COLO668 (cell line): ENCODE measurements around the gene SLC2A6.
"Not testable (repeated sequence)": the region's sequence is repeated elsewhere in the genome, so short reads cannot be mapped to it uniquely, and the experiment has no call there.

ENCODE experiments used
- DNase-seq: peaks from one replicate; lab custom pipeline; 2025; ENCODE audit not compliant: unreplicated experiment; lab: John Stamatoyannopoulos, UW

The SLC2A6 gene

DNA sequence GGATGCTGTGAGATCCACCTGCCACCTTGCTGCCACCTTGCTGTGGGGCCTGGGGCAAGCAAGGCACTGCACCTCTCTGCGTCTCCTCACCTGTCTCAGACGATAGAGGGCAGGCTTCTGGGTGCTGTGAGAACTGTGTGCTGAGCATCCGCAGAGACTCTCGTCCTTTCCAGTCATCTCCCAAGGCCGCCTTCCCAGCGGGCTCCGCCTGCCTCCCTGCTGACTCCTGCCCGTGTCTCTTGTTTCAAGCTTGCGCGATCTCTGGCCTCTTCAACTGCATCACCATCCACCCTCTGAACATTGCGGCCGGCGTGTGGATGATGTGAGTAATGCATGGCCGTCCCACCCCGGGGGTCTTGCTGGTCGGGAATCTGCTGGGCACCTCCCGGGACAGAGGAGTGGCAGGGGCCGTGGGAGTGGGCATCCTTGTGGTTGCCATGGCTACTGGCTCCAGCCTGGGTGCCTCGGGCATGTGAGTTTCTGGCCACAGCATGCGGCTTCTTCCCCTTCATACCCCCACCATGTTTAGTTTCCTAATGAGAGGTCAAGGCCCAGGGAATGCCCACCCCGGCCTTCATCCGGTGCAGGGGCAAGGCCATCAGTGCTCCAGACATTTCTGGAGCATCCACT lies 15.6 kb downstream of the SLC2A6 start:
- DNase-seq = peak; percentile 17

DNA sequence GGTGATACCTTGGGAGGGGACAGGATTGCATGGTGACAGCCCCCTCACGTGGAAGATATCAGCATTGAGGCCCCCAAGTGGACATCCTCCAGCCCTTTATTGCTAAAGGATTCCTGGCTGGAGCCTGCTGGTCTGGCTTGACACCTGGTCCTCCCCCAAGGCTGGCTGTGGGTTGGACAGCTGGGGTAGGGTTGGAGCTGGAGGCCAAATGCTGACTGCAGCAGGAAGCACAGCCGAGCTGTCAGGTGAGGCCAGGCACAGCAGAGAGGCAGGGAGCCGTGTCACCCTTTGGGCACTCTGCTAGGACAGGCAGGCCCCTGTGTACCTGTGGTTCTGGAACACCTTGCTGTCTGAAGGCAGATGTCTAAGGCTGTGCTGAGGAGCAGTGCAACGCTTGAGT lies 16.9 kb downstream of the SLC2A6 start:
- peak; percentile 54 for DNase-seq

DNA sequence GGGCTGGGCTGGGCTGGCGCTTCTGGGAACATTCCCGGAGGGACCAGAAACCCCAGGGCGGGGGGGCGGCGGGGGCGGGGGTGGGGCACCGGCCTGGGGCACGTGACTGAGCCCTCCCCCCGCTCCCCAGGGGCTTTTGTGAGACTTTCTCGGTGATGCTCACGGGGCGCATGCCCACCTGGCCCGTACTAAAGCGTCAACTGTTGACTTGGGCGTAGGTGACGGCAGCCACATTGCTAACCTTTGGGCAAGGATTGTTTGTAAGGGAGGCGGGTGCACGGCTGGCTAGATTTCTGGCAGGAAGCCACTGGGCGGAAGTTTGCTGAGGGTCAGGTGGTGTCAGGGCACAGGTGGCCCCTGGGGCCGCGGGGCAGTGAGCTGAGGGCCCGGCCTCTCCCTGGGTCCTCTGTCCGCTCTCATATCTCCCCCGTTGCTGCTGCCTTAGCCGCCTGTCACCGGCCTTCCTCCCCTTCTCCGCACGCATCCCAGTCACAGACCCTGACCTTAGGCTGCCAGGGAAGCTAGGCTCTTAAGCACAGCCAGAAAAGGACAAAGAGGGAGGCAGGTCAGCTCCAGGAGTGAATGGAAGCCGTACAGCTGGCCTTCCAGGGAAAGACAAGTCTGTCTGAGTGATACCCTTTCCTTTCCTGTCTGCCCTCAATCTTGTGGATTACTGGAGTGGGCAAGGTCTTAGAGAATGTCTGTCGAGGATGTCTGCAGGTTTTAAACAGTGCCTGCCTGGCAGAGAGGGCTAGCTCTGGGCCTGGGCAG lies 18.3 kb downstream of the SLC2A6 start:
- peak; percentile 86 for DNase-seq

DNA sequence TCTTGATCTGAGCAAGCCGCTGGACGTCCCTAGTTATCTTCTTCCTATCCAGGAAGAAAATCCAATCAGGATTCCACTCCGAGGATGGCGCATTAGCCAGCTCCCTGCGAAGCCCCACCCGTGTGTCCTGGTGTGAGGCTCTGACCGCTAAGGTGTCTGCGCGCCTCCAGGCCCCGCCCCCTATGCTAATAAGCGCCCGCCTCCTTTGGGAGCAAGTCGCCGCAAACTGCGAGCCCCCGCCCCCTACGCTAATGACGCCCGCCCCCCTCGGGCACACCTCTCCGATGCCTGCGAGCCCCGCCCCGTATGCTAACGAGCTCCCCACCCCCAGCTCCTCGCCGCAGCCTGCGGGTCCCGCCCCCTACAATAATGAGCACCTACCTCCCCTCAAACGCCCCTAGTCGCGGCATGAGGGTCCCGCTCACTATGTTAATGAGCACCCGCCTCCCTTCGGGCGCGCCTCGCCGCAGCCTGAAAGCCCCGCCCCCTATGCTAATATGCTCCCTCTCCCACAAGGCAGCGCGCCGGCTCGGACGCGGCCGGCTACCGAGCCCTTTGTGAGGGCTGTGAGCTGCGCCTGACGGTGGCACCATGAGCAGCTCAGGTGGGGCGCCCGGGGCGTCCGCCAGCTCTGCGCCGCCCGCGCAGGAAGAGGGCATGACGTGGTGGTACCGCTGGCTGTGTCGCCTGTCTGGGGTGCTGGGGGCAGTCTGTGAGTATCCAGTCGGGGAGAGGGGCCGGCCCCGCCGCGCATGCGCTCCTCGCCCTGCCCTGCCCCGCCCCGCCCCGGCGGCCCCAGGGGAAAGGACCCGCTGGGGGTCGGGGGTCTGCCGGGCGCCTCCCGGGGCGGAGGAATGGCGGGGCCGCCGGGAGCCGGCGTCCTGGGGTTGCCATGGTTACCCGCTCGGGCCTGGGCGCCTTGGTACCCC lies 19.2 kb downstream of the SLC2A6 start, which contains the start of gene CACFD1:
Gene CACFD1 (plus strand): TSS at position 503 of the 929 bp plus-strand sequence. CDS start 89 bp downstream, at position 592.
- DNase-seq = peak; percentile 98

DNA sequence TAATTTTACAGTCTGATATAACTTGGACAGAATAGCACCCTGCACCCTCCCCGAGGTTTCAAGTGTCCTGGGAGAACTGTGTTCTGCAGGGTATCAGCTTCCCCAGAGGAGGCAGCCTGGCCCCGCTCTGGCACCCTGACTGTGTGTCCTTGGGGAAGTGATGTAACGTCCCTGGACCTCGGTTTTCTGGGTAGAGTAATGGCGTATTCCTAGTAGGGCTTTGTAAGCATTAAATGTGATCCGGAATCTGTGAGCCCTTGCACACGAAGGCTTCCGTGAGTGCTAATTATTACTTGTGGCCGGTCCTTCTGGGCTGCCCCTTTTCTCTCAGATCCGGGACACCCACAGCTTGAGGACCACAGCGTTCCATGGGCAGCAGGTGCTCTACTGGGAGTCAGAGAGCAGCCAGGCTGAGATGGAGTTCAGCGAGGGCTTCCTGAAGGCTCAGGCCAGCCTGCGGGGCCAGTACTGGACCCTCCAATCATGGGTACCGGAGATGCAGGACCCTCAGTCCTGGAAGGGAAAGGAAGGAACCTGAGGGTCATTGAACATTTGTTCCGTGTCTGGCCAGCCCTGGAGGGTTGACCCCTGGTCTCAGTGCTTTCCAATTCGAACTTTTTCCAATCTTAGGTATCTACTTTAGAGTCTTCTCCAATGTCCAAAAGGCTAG lies 20.1 kb downstream of the SLC2A6 start:
- DNase-seq = peak; percentile 40

DNA sequence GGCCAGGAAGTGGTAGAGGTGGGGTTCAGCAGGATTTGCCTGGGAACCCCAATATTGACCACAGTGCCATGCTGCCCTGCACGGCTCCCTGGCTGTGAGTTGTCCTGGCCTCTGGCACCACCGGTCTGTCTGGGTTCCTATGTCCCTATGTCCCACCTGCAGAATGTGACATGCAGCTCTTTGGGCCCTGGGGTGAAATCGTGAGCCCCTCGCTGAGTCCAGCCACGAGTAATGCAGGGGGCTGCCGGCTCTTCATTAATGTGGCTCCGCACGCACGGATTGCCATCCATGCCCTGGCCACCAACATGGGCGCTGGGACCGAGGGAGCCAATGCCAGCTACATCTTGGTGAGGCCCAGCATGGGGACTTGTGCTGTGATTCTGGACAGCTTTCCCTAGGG lies 21.2 kb downstream of the SLC2A6 start:
- DNase-seq = no peak

DNA sequence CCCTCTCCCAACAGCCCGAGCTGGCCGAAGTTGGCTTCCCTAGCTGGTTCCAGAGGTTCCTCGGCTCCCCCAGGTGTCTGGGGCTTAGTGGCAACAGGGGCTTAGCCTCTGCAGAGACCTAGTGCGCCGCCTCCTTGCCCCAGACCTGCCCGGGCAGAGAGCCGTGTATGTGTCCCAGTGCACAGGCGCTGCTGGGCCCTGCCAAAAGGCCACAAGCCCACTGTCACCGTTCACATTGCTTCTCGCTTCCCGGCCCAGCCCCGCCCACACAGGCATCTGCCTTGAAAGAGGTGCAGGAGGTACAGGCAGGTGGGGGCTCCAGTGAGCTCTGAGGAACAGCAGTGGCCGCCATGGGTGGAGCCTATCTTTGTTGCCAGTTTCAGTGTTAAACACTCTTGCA lies 21.7 kb downstream of the SLC2A6 start:
- DNase-seq = peak; percentile 7

DNA sequence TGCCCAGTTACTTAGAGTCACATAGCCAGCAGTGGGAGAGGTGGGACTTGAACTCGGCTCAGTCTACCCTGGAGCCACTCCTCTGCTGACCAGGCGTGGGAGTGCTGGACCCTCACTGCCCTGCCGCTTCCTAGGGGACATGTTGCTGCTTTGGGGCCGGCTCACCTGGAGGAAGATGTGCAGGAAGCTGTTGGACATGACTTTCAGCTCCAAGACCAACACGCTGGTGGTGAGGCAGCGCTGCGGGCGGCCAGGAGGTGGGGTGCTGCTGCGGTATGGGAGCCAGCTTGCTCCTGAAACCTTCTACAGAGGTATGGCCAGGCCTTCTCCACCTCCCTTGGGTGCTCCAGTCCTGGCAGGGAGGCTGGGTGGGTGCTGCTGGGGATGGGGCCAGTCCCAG lies 22.5 kb downstream of the SLC2A6 start:
- peak; percentile 18 for DNase-seq

DNA sequence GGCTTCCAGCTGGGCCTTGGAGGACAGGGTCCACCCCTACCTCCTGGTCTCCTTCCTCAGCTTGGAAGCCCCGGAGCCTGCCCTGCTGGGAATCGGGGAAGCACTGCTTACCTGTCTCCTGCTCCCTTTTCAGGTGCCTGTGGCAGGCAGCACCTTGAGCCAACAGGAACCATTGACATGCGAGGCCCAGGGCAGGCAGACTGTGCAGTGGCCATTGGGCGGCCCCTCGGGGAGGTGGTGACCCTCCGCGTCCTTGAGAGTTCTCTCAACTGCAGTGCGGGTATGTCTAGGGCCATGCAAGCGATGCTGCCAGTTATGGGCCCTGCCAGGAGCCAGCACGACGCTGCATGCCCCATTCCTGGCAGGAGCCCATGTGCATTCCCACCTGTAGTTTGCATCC lies 23.0 kb downstream of the SLC2A6 start:
- DNase-seq = no peak

DNA sequence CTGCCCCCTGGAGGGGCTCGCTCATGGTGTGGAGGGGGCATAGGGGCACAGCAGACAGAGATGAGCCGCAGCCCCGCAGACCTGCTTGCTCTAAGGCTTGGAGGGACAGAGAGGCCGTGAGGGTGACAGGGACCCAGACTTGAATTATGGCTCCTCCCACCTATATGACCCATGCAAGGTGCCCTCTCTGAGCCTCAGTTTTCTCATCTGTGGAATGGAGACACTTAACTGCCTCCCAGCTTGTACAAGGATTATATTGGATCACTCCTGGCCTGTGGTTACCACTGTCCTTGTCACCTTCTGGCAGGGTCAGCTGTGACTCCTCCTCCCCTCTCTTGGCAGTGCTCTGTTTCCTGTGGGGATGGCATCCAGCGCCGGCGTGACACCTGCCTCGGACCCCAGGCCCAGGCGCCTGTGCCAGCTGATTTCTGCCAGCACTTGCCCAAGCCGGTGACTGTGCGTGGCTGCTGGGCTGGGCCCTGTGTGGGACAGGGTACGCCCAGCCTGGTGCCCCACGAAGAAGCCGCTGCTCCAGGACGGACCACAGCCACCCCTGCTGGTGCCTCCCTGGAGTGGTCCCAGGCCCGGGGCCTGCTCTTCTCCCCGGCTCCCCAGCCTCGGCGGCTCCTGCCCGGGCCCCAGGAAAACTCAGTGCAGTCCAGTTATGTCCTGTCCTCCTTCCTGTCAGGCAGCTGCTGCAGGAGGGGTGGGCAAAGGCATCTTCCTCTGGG lies 23.8 kb downstream of the SLC2A6 start:
- no peak for DNase-seq

DNA sequence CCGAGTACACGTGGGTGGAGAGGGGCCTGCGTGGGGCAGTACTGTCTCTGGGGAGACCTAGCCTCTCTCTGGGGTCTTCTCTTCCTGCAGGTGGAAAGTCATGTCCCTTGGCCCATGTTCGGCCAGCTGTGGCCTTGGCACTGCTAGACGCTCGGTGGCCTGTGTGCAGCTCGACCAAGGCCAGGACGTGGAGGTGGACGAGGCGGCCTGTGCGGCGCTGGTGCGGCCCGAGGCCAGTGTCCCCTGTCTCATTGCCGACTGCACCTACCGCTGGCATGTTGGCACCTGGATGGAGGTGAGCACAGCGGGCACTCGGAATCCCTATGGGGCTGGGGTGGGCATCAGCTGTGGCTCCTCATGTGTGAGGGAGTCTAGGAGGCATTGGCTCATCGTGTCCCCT lies 24.6 kb downstream of the SLC2A6 start:
- no peak for DNase-seq

DNA sequence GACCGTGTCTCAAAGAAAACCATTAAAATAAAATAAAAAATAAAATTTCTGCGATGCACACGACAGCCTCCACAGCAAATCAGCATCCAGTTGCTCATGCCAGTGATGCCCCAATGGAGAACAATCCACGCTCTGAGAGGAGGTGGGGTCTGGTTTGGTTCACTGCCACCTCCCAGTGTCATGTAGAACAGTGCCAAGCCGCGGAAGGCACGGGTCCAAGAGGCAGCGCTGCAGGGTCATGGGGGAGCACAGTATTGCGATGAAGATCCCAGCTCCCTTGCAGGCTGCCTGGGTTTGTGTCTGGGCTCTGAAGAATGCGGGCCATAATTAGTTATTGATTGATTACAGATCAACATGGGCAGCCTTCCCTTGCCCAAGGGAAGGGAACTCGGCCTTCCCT lies 25.2 kb downstream of the SLC2A6 start:
- DNase-seq = no peak

DNA sequence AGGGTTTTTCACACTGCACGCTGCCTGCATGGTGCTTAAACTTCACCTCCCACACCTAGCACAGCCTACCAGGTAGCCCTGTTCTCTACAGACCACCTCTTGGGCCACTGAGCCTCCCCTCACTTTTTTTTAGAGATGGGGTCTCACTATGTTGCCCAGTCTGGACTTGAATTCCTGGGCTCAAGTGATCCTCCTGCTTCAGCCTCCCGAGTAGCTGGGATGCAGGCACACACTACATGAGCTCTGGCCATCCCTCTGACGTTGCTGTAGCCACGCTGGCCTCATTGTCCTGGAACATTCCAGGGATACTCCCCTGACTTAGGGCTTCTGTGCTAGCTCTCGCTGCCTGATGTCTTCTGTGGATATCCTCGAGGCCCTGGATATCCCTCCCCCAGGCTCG lies 26.3 kb downstream of the SLC2A6 start:
- DNase-seq = no peak

DNA sequence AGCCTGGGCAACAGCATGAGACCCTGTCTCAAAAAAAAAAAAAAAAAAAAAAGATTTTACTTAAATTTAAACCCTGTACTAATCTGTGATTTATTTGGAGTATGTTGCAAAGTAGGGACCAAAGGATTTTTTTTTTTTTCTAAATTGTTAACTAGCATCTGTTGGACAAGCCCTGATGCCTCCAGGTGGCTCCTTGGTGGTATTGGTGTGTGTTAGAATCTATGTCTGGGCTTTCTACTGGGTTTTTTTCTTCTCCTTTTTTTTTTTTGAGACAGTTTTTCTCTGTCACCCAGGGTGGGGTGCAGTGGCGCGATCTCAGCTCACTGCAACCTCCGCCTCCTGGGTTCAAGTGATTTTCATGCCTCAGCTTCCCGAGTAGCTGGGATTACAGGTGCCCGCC lies 27.0 kb downstream of the SLC2A6 start:
- DNase-seq = not testable (repeated sequence)

DNA sequence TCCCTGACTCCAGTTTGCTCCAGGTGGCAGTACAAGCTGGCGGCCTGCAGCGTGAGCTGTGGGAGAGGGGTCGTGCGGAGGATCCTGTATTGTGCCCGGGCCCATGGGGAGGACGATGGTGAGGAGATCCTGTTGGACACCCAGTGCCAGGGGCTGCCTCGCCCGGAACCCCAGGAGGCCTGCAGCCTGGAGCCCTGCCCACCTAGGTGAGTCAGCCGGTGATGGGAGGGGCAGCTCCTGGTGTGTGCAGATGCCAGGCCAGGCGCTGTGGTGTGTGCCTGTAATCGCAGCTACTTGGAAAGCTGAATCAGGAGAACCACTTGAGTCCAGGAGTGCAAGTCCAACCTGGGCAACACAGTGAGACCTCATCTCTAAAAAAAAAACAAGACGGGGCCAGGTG lies 29.1 kb downstream of the SLC2A6 start:
- DNase-seq = peak; percentile 64

DNA sequence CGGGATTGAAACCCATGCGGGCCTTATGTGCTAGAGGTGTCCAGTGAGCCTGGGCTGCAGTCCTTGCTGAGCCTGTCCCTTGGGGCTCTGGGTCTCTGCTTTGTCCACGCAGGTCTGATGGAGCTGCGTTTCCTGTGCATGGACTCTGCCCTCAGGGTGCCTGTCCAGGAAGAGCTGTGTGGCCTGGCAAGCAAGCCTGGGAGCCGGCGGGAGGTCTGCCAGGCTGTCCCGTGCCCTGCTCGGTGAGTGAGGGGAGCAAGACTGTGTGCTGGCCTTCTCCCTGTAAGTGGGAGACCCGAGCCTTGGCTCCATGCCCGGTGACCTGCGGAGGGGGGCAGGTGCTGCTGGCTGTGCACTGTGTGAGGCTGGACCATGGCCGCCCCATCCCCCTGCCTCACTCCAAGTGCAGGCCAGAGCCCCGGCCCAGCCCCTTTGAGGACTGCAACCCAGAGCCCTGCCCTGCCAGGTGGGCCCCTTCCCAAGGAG lies 30.4 kb downstream of the SLC2A6 start:
- no peak for DNase-seq

DNA sequence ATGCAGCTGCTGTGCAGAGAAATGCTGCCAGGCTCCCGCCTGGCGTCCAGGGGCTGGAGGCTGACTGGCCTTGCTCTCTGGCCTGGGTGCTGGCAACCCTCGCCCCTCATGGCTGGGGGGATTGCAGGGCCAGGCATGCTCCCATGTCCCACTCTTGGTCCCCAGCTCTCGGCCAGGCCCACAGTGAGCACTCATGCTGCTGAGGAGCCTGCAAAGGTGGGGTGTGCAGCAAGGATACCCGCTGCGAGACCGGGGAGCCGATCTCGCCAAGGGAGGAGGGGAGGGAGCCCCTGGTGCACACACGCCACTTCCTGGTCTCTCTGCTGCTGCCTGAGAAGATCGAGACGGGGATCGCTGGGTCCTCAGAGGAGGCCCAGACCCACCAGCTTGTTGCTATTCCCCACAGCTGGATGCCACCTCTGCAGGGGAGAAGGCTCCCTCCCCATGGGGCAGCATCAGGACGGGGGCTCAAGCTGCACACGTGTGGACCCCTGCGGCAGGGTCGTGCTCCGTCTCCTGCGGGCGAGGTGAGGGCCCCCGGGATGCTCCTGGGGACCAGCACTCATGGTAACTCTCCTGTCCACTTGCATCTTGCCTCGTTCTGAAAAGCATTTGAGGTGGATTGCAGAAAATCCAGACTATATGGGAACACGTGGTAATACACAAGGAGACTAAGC lies 33.5 kb downstream of the SLC2A6 start:
- DNase-seq = no peak

DNA sequence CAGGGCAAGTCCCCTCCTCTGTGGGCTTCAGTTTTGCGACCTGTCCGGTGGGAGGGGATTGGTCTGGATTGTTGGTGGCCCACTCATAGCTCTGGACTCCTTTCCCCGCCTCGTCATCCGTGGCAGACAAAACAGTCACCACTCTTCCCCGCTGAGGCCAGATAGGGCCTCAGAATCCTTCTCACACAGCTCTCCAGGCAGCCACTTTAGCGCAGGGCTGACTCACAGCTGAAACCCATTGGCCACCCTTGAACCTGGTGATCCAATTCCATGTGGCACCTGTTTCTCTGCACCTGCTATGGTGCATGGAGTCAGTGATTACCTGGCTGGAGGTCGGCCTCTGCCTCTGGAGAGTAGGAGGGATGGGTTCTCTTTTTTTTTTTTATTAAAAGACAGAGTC lies 34.9 kb downstream of the SLC2A6 start:
- peak; percentile 56 for DNase-seq

DNA sequence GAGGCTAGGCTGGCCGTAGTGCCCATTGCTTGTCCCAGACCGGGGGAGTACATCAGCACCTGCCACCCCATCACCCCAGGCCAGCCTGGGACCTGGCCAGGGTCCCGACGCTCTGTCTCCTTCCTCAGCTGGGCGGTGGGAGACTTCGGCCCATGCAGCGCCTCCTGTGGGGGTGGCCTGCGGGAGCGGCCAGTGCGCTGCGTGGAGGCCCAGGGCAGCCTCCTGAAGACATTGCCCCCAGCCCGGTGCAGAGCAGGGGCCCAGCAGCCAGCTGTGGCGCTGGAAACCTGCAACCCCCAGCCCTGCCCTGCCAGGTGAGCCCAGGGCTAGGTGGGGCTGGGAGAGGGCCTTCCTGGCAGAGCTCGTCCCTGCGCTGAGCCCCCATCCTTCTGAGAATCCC lies 35.7 kb downstream of the SLC2A6 start:
- DNase-seq = no peak

DNA sequence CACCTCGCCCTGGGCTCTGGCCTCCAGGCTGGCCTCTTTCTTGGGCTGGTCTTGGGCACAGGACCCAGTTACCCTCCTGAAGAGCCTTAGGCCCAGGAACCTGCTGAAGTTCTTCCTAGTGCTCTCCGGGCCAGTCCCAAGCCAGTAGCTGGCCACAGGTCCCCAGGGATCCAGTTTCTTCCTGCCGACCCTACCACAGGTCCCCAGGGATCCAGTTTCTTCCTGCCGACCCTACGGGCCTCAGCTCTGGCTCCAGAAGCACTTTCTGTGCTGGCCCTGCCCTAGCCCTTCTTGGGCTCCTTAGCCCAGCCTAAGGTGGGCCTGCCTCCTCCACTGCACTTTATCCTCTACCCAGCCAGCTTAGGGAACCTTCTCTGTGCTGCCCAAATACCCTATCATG lies 37.3 kb downstream of the SLC2A6 start:
- no peak for DNase-seq
